A673 (cell line): Measurements from ENCODE around the gene DSCAML1. TPM values are rescaled to one million over a fixed set of nuclear protein-coding genes. Genes with fewer than 3 reads are reported as not detected.

Source experiments
- BruUV-seq: library from RNA; stranded (reverse); fragments of 400-500 nt; replicated peaks from 2 replicates; lab custom pipeline; 2021; lab: Mats Ljungman, UMichigan
- CTCF ChIA-PET: fragments of 300-600 bp; sonication (Branson Sonifier 250); formaldehyde crosslinking; loops from one replicate; lab custom pipeline; 2022; ENCODE audit warnings: antibody characterized with exemption; lab: Charles Lee
- POLR2A ChIA-PET: fragments of 300-600 bp; sonication (Branson Sonifier 250); formaldehyde crosslinking; loops from one replicate; lab custom pipeline; 2022; ENCODE audit warnings: antibody characterized with exemption; ENCODE audit not compliant: low non-redundant PET; lab: Charles Lee
- DNase-seq: peaks from one replicate; pipeline ENCODE4 v3.0.0-alpha.2; 2015; ENCODE audit warnings: low spot score
- H3K27ac ChIP-seq: fragments of 200-600 bp; sonication (generic); 2 replicates; pipeline ENCODE4 v1.5.1; 2016; ENCODE audit warnings: mixed run types, low read depth, mild to moderate bottlenecking, mixed read lengths, antibody characterized with exemption, low read length; ENCODE audit not compliant: poor library complexity, severe bottlenecking
- H3K27me3 ChIP-seq: fragments of 200-600 bp; sonication (generic); replicated peaks from 2 replicates; pipeline ENCODE4 v1.6.1; 2017; ENCODE audit warnings: mixed run types, low read depth, mild to moderate bottlenecking, mixed read lengths, antibody characterized with exemption, low read length; ENCODE audit not compliant: insufficient read depth, poor library complexity
- H3K36me3 ChIP-seq: fragments of 200-600 bp; sonication (generic); 2 replicates; pipeline ENCODE4 v1.6.1; 2016; ENCODE audit warnings: mixed run types, mild to moderate bottlenecking, mixed read lengths, antibody characterized with exemption, low read length; ENCODE audit not compliant: insufficient read depth, poor library complexity, severe bottlenecking
- H3K4me1 ChIP-seq: fragments of 200-600 bp; sonication (generic); 2 replicates; pipeline ENCODE4 v1.6.1; 2017; ENCODE audit warnings: mixed run types, mild to moderate bottlenecking, mixed read lengths, antibody characterized with exemption, low read length; ENCODE audit not compliant: insufficient read depth, poor library complexity, severe bottlenecking
- H3K4me3 ChIP-seq: fragments of 200-600 bp; sonication (generic); 2 replicates; pipeline ENCODE4 v1.5.1; 2016; ENCODE audit warnings: low read depth, mixed run types, mild to moderate bottlenecking, mixed read lengths, low read length; ENCODE audit not compliant: poor library complexity, severe bottlenecking
- H3K9me3 ChIP-seq: fragments of 200-600 bp; sonication (generic); 2 replicates; pipeline ENCODE4 v1.6.1; 2016; ENCODE audit warnings: mixed run types, low read depth, mild to moderate bottlenecking, mixed read lengths, antibody characterized with exemption, low read length; ENCODE audit not compliant: poor library complexity, severe bottlenecking
- EZH2 ChIP-seq: fragments of 200-600 bp; sonication (generic); IDR thresholded peaks from 2 replicates; pipeline ENCODE4 v1.6.1; 2017; ENCODE audit warnings: borderline replicate concordance, low read depth, mild to moderate bottlenecking, mixed read lengths, antibody characterized with exemption, low read length; ENCODE audit not compliant: poor library complexity, severe bottlenecking
- intact Hi-C: fragments of 100-400 bp; cut with micrococcal nuclease; formaldehyde crosslinking; loops from one replicate; pipeline ENCODE4 v1.10.0; 2022; ENCODE audit not compliant: unreplicated experiment
- total RNA-seq: library from RNA; stranded (reverse); gene quantifications from 2 replicates; pipeline ENCODE4 v1.2.3, GENCODE V29; 2021
- TF ChIP-seq, protein P1 (sequence below): fragments of 300-800, 200-600 bp; sonication (generic); conservative IDR thresholded peaks from 2 replicates; pipeline ENCODE4 v1.5.1; 2017; ENCODE audit warnings: low read depth, mild to moderate bottlenecking, antibody characterized with exemption, low read length, moderate library complexity, mixed read lengths

The DSCAML1 gene
- total RNA-seq, 1 experiment from 2014 or later: not detected

DNA sequence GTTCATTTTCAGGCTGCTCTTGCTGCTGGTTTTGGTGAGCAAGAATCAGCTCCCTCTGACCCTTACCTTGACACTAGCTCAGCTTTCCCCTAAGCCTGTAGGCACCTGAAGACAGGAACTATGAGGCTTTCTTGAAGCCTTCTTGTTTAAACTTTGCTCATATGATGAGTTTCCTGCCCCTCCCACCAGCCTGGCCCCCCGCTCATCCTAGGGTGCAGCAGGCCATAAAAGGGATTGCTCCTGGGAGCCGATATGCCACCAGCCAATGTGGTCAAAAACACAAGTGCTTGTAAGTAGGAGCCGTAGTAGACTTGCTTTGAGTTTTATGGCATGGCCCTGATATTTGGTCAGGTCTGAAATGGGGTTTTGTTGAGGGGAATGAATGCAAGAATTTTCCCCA, 164.7 kb downstream of the DSCAML1 start:
- Histone ChIP-seq H3K4me1 (no peaks in the 10 kb centered on the region), H3K9me3 (no peaks in the 10 kb centered on the region), H3K4me3 (no peak overlapping the region), H3K36me3 (no peaks in the 10 kb centered on the region), H3K27ac (no peak overlapping the region), H3K27me3 (peaks cover 8% of the 10 kb centered on the region)
- DNase-seq: no peak
- TF ChIP-seq EZH2: no peak
- TF ChIP-seq, protein P1, sequence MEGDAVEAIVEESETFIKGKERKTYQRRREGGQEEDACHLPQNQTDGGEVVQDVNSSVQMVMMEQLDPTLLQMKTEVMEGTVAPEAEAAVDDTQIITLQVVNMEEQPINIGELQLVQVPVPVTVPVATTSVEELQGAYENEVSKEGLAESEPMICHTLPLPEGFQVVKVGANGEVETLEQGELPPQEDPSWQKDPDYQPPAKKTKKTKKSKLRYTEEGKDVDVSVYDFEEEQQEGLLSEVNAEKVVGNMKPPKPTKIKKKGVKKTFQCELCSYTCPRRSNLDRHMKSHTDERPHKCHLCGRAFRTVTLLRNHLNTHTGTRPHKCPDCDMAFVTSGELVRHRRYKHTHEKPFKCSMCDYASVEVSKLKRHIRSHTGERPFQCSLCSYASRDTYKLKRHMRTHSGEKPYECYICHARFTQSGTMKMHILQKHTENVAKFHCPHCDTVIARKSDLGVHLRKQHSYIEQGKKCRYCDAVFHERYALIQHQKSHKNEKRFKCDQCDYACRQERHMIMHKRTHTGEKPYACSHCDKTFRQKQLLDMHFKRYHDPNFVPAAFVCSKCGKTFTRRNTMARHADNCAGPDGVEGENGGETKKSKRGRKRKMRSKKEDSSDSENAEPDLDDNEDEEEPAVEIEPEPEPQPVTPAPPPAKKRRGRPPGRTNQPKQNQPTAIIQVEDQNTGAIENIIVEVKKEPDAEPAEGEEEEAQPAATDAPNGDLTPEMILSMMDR: no peak
- CTCF ChIA-PET: no interaction called here
- intact Hi-C loops: no loop called here
- POLR2A ChIA-PET: no interaction called here
- no TSS peak for BruUV-seq

DNA sequence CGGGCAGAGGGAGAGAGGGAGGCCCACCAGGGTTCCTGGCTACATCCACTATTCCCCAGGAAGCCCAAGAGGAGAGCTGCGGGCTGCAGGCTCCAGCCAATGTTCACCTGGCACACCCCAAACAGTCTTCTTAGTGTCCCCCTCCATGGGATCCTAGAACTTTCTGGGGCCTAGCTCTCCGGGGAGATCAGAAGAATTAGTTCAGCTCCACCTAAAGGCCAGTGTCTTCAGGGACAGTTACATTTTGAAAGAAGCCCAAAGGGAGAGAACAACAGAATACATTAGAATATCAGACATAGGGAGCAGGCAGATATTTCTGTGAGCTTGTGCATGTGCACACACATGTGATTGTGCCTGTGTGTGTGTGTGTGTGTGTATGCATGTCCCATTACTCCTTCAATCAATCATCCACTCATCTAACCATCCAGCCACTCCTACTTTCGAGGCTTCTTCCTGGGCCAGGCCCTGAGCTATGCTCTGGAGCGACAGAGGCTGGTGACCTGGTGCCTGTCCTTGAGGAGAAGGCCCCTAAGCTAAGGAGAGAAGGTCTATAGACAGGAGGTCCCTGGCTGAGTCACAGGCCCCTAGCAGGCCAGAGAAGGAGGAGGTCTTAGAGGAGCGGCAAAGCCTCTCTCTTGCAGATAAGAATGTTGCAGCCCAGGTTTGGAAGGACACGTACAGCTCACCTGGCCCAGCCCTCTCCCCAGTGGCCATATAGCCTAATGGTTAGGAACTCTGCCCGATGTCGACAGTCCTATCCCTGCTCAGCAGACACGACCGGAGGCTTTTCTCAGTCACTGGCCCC, 165.5 kb downstream of the DSCAML1 start:
- no peak for DNase-seq
- BruUV-seq: no TSS peak
- peaks cover 8% of the 10 kb centered on the region for H3K27me3 ChIP-seq
- TF ChIP-seq EZH2: no peak
- TF ChIP-seq, protein P1: no peak
- no peaks in the 10 kb centered on the region for H3K4me1 ChIP-seq
- POLR2A ChIA-PET: no interaction called here
- H3K27ac ChIP-seq: no peak overlapping the region
- no peaks in the 10 kb centered on the region for H3K36me3 ChIP-seq
- no peaks in the 10 kb centered on the region for H3K9me3 ChIP-seq
- CTCF ChIA-PET: interaction anchor here (1.0 kb wide), 1 partner anchor 205 kb away, joined by 6 read pairs; no protein-coding TSS in a partner anchor
- no peak overlapping the region for H3K4me3 ChIP-seq
- intact Hi-C loops: no loop called here

DNA sequence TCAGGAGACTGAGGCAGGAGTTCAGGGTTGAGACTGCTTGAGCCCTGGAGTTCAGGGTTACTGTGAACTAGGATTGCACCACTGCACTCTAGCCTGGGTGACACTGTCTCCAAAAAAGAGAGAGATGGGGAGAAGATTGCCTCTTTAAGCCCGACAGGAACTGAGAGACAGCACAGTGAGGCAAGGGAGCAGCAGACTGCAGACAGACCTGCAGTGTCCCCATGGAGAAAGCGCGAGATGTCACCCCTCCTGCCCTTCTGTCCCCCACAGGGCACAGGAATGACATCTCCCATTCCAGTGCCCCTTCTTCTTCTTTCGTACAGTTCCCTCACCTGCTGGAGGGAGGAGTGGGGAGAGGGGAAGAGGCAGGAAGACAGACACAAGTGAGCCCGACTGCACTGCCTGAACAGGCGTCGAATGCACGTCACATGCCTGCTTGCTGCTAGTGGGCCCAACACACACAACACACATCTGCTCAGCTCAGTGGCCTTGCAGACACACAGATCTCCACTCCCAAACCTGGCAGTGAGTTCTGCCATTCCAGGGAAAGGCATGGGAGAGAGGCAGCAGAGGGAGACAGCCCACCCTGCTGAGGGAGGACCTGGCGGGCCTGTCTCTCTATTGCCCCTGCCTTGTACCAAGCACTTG, 167.0 kb downstream of the DSCAML1 start:
- POLR2A ChIA-PET: no interaction called here
- CTCF ChIA-PET: no interaction called here
- no peaks in the 10 kb centered on the region for H3K4me1 ChIP-seq
- no peaks in the 10 kb centered on the region for H3K36me3 ChIP-seq
- TF ChIP-seq, protein P1: no peak
- no peak for TF ChIP-seq EZH2
- no peak overlapping the region for H3K4me3 ChIP-seq
- H3K27me3 ChIP-seq: no peaks in the 10 kb centered on the region
- intact Hi-C loops: no loop called here
- no TSS peak for BruUV-seq
- no peak for DNase-seq
- H3K9me3 ChIP-seq: no peaks in the 10 kb centered on the region
- no peak overlapping the region for H3K27ac ChIP-seq
